ENCODE data around the gene RAD51B.

RAD51B gene

DNA sequence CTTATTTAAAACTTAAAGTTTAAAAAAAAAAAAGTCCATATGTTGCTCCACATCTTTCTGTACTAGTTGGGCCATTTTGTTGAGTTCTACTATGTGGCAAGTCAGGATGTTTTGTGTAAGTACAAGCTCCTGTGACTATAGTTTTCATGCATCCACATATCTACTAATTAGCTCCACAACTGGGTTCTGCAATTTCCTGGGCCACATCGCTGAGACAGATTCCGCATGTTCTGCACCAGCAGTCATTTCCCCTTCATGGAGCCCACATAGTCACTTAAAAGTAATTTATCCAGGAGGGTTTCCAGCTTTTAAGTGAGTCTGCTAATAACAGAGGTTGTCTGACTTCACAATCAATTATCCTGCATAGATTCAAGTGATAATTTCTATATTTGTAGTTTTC lies 511.8 kb downstream of the RAD51B start:
- no peak for TF ChIP-seq CTCF (IDR thresholded peaks at IDR 0.05; ENCODE audit: low read depth, low read length)
- H3K4me3 ChIP-seq (replicated peaks in 1 of 2; ENCODE audit: low read depth in 2 of 2, low read length in 2 of 2): no peak overlapping the region

DNA sequence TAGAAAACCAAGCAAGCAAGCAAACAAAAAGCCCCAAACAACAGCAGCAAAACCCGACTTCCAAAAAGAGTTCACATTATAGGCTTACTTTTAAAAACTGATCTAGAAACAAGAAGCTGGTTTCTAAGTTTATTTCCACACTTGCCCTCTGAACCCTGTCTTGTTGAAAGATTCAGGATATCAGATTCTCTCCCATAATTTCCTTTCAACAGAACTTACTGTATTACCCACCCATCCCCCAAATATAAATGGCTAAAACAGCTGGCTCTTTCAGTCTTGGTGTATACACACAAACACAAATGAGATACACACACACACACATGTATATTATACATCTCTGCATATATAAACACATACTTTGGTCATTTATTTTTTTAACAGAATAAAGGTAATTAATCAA lies 512.4 kb downstream of the RAD51B start:
- DNase-seq (ENCODE audit: low read depth in 2 of 2): no peak
- H3K4me3 ChIP-seq (replicated peaks in 1 of 2; ENCODE audit: low read depth in 2 of 2, low read length in 2 of 2): no peak overlapping the region
- no peak for TF ChIP-seq CTCF (IDR thresholded peaks at IDR 0.05; ENCODE audit: low read depth, low read length)

More for the DNA sequence above, 511.8 kb downstream of the RAD51B start:
- DNase-seq (ENCODE audit: low read depth in 2 of 2): no peak

- DNase-seq (ENCODE audit: low read depth in 2 of 2): no peak
- no peak for TF ChIP-seq CTCF (IDR thresholded peaks at IDR 0.05; ENCODE audit: low read depth, low read length)
- H3K4me3 ChIP-seq (replicated peaks in 1 of 2; ENCODE audit: low read depth in 2 of 2, low read length in 2 of 2): no peak overlapping the region
Measured at GRCh38 chr14:68333262-68333661, 513.7 kb downstream of the RAD51B start.

GRCh38 chr14:68335312-68335711 lies 515.7 kb downstream of the RAD51B start:
- no peak for TF ChIP-seq CTCF (IDR thresholded peaks at IDR 0.05; ENCODE audit: low read depth, low read length)
- DNase-seq (ENCODE audit: low read depth in 2 of 2): no peak

DNA sequence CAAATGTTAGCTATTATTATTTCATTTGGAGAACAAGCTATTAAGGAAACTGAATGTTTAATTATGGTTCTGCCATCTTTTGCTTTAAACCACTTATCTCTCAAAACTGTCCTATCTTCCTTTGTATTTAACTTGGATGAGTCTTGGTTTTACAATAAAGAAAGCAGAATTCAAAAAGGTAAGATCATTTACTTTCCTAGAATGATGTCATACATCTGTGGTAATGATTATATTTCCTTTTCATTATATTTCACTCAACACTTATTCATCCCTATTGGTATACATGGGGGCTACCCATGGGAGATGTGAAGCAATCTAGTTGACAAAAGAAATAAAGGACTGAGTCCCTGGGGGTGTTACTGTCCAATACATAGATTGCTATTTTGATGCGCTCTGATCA lies 516.6 kb downstream of the RAD51B start:
- H3K4me3 ChIP-seq (replicated peaks in 1 of 2; ENCODE audit: low read depth in 2 of 2, low read length in 2 of 2): no peak overlapping the region
- TF ChIP-seq CTCF (IDR thresholded peaks at IDR 0.05; ENCODE audit: low read depth, low read length): no peak
- DNase-seq (ENCODE audit: low read depth in 2 of 2): no peak

More at GRCh38 chr14:68335312-68335711, 515.7 kb downstream of the RAD51B start:
- H3K4me3 ChIP-seq (replicated peaks in 1 of 2; ENCODE audit: low read depth in 2 of 2, low read length in 2 of 2): no peak overlapping the region

DNA sequence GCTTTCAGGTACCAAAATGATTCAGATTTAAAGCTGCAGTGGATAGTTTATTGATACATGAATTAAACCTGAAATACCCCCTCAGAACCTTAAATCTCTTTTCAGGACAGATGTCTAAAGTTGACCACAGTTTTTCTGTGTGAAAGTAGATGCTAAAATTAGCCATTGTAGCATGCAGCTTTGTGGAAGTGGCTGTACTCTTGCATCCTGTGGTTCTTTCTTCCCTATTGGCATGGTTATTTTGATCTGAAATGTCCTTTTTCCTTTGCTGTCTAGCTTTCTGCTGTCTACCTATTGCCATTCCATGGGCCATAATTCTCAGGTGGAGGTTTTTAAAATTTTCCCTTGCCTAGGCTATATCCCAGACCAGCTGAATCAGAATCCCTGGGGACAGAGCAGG lies 517.7 kb downstream of the RAD51B start:
- TF ChIP-seq CTCF (IDR thresholded peaks at IDR 0.05; ENCODE audit: low read depth, low read length): no peak

DNA sequence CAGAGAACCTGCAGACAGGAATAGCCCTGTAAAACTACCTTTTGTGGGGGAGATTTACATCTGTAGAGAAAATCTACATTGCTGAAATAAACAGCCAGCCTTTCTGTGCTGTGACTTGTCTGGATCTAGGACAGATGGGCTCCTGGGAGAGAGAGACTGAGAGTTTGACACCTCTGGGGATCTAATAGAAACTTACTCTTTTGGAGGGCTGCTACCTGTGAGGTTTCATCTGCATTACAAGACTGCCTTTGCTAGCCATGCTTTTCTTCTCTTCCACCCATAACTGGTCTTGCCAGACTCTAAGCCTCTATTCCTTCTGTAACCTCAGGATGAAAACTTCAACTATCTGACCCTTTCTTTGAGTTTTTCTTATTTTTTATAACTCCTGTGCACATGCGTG lies 520.7 kb downstream of the RAD51B start:
- DNase-seq (ENCODE audit: low read depth in 2 of 2): no peak
- no peak for TF ChIP-seq CTCF (IDR thresholded peaks at IDR 0.05; ENCODE audit: low read depth, low read length)
- H3K4me3 ChIP-seq (replicated peaks in 1 of 2; ENCODE audit: low read depth in 2 of 2, low read length in 2 of 2): no peak overlapping the region

More for the DNA sequence above, 517.7 kb downstream of the RAD51B start:
- DNase-seq (ENCODE audit: low read depth in 2 of 2): no peak
- H3K4me3 ChIP-seq (replicated peaks in 1 of 2; ENCODE audit: low read depth in 2 of 2, low read length in 2 of 2): no peak overlapping the region

Measured in cardiac fibroblast (primary cell).